Caco-2 (cell line): ENCODE data around the gene EXOC3. TPM values are rescaled to one million over a fixed set of nuclear protein-coding genes. Genes with fewer than 3 reads are reported as not detected.

ENCODE experiments used
- BruUV-seq: library from RNA; stranded (reverse); fragments of 400-500 nt; replicated peaks from 2 replicates; lab custom pipeline; 2021; lab: Mats Ljungman, UMichigan
- CTCF ChIA-PET: fragments of 300-600 bp; sonication (Branson Sonifier 250); formaldehyde crosslinking; loops from one replicate; lab custom pipeline; 2022; ENCODE audit warnings: antibody characterized with exemption; lab: Charles Lee
- POLR2A ChIA-PET: fragments of 300-600 bp; sonication (Branson Sonifier 250); formaldehyde crosslinking; loops from one replicate; lab custom pipeline; 2022; ENCODE audit warnings: antibody characterized with exemption; lab: Charles Lee
- DNase-seq, 2 experiments: peaks; one replicate each; pipeline versions ENCODE4 v3.0.0 to v3.0.0-alpha.2; 2020 to 2022
- H3K27me3 ChIP-seq: replicated peaks from 2 replicates; pipeline ENCODE4 v1.6.0; 2011; ENCODE audit warnings: low read length; ENCODE audit not compliant: control insufficient read depth, insufficient read depth
- H3K36me3 ChIP-seq: 2 replicates; pipeline ENCODE4 v1.5.1; 2011; ENCODE audit warnings: low read length; ENCODE audit not compliant: control insufficient read depth, insufficient read depth
- H3K4me1 ChIP-seq: fragments of 250-450 bp; sonication (Bioruptor Pico); 2 replicates; pipeline ENCODE4 v1.5.1; 2020; ENCODE audit warnings: mild to moderate bottlenecking
- H3K4me3 ChIP-seq: 2 replicates; pipeline ENCODE4 v1.5.1; 2011; ENCODE audit warnings: low read depth, mild to moderate bottlenecking, control low read depth, low read length
- H3K9me3 ChIP-seq: fragments of 250-450 bp; sonication (Bioruptor Pico); 2 replicates; pipeline ENCODE4 v1.5.1; 2020; ENCODE audit warnings: mild to moderate bottlenecking, moderate library complexity
- H3K27ac Mint-ChIP-seq: one replicate; pipeline ENCODE4 v1.8.0; 2022; ENCODE audit warnings: mixed read lengths; ENCODE audit not compliant: unreplicated experiment
- H3K27me3 Mint-ChIP-seq: one replicate; pipeline ENCODE4 v1.8.0; 2022; ENCODE audit warnings: mixed read lengths; ENCODE audit not compliant: insufficient read depth, unreplicated experiment
- H3K36me3 Mint-ChIP-seq: one replicate; pipeline ENCODE4 v1.8.0; 2022; ENCODE audit warnings: mild to moderate bottlenecking, mixed read lengths; ENCODE audit not compliant: insufficient read depth, unreplicated experiment
- H3K4me1 Mint-ChIP-seq: one replicate; pipeline ENCODE4 v1.8.0; 2022; ENCODE audit warnings: low read depth, mixed read lengths; ENCODE audit not compliant: unreplicated experiment
- H3K4me3 Mint-ChIP-seq: one replicate; pipeline ENCODE4 v1.8.0; 2022; ENCODE audit warnings: mild to moderate bottlenecking, moderate library complexity, mixed read lengths; ENCODE audit not compliant: unreplicated experiment
- H3K9me3 Mint-ChIP-seq: one replicate; pipeline ENCODE4 v1.8.0; 2022; ENCODE audit warnings: mixed read lengths; ENCODE audit not compliant: unreplicated experiment
- intact Hi-C: fragments of 100-400 bp; cut with micrococcal nuclease; formaldehyde crosslinking; loops from one replicate; pipeline ENCODE4 v1.10.0; 2022; ENCODE audit not compliant: unreplicated experiment
- total RNA-seq: library from RNA; stranded (reverse); gene quantifications from 2 replicates; pipeline ENCODE4 v1.2.3, GENCODE V29; 2022
- TF ChIP-seq, protein P1 (sequence below), 2 experiments: fragments of 200-600 bp in 1 of 2; IDR thresholded peaks; 1 replicate in 1 of 2; 2 replicates in 1 of 2; pipeline versions ENCODE4 v1.5.1 to v1.8.0; 2011 to 2022; ENCODE audit warnings: antibody characterized with exemption in 1 of 2, control low read depth in 1 of 2, inconsistent platforms in 1 of 2, low read depth in 1 of 2, low read length in 1 of 2, mild to moderate bottlenecking in 1 of 2, moderate library complexity in 1 of 2; ENCODE audit not compliant: insufficient read depth in 1 of 2, severe bottlenecking in 1 of 2, unreplicated experiment in 1 of 2

Gene EXOC3
- total RNA-seq, 1 experiment from 2014 or later = 44.5 TPM

DNA sequence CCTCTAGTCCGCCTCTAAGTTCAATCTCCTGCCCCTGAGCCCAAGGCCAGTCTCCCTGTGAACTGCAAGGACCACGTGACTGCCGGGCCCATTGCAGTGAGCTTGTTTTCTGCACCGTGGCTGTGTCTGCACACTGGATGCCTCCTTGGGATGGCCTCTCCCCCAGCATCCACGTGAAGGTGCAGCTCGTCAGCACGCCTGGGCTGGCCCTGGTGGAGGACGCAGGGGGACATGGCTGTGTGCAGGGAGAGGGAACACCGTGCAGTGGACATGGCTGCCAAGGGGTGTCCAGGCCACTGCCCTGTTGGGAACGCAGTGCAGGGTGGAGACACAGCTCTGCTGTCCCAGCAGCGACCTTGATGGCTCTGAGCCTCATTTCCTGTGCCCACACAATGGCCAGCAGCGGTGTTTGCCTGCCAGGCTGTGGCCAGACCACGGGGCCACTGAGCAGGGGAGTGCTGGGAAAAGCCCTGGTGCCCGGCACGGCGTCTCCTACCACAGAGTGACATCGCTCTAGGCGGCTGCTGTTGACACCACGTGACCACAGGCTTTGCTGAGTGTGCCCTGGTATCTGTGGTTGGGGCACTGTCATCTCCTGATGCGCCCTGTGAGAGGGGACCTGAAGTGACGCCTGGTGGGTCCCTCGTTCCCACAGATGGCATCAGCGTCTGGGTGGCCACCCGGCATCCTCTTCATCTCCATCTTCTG lies 26.9 kb upstream of the EXOC3 start:
- H3K9me3 ChIP-seq = no peaks in the 10 kb centered on the region
- Mint-ChIP-seq H3K9me3 (no peaks in the 10 kb centered on the region), H3K36me3 (no peaks in the 10 kb centered on the region)

DNA sequence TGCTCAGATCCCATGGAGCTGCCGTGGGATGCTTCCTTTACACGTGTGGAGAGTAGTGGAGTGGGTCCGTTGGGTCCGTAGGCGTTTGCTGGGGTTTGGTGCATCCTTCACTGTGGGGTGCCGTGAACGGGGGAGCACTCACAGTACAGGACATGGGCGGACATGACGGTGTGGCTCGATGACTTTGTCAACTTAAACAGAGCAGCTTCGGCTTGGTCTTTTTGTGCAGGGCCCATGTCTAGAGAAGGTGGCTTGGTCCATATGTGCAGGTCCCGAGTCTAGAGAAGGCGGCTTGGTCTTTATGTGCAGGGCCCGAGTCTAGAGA lies 26.4 kb upstream of the EXOC3 start:
- no peaks in the 10 kb centered on the region for H3K9me3 ChIP-seq
- Mint-ChIP-seq H3K9me3 (no peaks in the 10 kb centered on the region), H3K4me3 (no peak overlapping the region), H3K36me3 (no peaks in the 10 kb centered on the region), H3K27me3 (no peaks in the 10 kb centered on the region), H3K27ac (no peak overlapping the region), H3K4me1 (no peaks in the 10 kb centered on the region)
- no peak overlapping the region for H3K4me3 ChIP-seq
- POLR2A ChIA-PET = no interaction called here
- H3K27me3 ChIP-seq = no peaks in the 10 kb centered on the region
- H3K4me1 ChIP-seq = peaks cover 8% of the 10 kb centered on the region; the same call in 1 of the 2 replicates
- DNase-seq = peak in 1 of 2 experiments; percentile 25
- CTCF ChIA-PET = no interaction called here
- no TSS peak for BruUV-seq
- TF ChIP-seq, protein P1, sequence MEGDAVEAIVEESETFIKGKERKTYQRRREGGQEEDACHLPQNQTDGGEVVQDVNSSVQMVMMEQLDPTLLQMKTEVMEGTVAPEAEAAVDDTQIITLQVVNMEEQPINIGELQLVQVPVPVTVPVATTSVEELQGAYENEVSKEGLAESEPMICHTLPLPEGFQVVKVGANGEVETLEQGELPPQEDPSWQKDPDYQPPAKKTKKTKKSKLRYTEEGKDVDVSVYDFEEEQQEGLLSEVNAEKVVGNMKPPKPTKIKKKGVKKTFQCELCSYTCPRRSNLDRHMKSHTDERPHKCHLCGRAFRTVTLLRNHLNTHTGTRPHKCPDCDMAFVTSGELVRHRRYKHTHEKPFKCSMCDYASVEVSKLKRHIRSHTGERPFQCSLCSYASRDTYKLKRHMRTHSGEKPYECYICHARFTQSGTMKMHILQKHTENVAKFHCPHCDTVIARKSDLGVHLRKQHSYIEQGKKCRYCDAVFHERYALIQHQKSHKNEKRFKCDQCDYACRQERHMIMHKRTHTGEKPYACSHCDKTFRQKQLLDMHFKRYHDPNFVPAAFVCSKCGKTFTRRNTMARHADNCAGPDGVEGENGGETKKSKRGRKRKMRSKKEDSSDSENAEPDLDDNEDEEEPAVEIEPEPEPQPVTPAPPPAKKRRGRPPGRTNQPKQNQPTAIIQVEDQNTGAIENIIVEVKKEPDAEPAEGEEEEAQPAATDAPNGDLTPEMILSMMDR (IDR thresholded peaks at IDR 0.05; ENCODE audit: insufficient read depth in 1 of 2, low read depth in 1 of 2, low read length in 1 of 2, severe bottlenecking in 1 of 2, unreplicated experiment in 1 of 2) = no peak
- no peaks in the 10 kb centered on the region for H3K36me3 ChIP-seq
- intact Hi-C loops = no loop called here

More for the DNA sequence above, 26.9 kb upstream of the EXOC3 start:
- H3K4me1 ChIP-seq = peaks cover 8% of the 10 kb centered on the region; the same call in 1 of the 2 replicates
- DNase-seq = no peak
- CTCF ChIA-PET = no interaction called here
- H3K27me3 ChIP-seq = no peaks in the 10 kb centered on the region
- BruUV-seq = no TSS peak
- TF ChIP-seq, protein P1 (IDR thresholded peaks at IDR 0.05; ENCODE audit: insufficient read depth in 1 of 2, low read depth in 1 of 2, low read length in 1 of 2, severe bottlenecking in 1 of 2, unreplicated experiment in 1 of 2) = no peak
- H3K4me3 Mint-ChIP-seq = no peak overlapping the region
- H3K4me1 Mint-ChIP-seq = no peaks in the 10 kb centered on the region
- H3K27me3 Mint-ChIP-seq = peaks cover under 1% of the 10 kb centered on the region
- POLR2A ChIA-PET = no interaction called here
- H3K36me3 ChIP-seq = no peaks in the 10 kb centered on the region
- no peak overlapping the region for H3K27ac Mint-ChIP-seq
- H3K4me3 ChIP-seq = no peak overlapping the region
- intact Hi-C loops = no loop called here

DNA sequence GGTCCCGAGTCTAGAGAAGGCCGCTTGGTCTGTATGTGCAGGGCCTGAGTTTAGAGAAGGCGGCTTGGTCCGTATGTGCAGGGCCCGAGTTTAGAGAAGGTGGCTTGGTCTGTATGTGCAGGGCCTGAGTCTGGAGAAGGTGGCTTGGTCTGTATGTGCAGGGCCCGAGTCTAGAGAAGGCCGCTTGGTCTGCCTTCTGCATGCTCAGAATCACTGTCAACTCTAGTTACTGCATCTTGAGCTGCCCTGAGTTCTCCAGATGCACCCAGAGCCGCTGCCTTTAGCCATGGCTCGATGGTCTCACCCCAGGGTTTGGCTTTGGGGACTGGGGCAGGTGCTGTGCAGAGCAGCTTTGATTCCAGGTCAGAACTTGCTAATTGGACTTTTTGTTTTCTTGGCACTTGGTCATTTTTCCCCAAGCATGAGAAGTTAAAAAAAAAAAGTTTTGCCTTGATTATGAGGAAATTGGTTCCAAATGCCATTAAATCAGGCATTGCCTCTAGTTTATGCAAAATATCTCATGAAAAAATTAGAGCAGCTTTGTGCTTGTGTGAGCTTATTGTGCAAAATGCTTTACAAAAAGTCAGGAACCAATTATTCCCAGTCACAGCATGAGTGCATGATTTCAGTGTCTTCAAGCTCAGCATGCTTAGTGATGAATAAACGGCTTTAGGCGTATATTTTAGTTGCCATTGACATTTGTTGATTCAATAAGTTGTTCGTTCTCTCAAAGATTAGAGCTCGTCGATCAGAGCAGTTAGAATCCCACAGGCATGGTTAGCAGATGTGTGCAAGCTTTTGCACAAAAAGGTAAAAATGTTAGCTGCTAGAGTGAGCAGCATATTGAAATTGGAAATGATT lies 25.4 kb upstream of the EXOC3 start:
- H3K27ac Mint-ChIP-seq = no peak overlapping the region
- Histone ChIP-seq H3K9me3 (no peaks in the 10 kb centered on the region), H3K36me3 (no peaks in the 10 kb centered on the region), H3K4me1 (peaks cover 8% of the 10 kb centered on the region; the same call in 1 of the 2 replicates), H3K27me3 (no peaks in the 10 kb centered on the region), H3K4me3 (no peak overlapping the region)
- no peaks in the 10 kb centered on the region for H3K27me3 Mint-ChIP-seq
- intact Hi-C loops = no loop called here
- no peaks in the 10 kb centered on the region for H3K36me3 Mint-ChIP-seq
- H3K9me3 Mint-ChIP-seq = no peaks in the 10 kb centered on the region
- TF ChIP-seq, protein P1 (IDR thresholded peaks at IDR 0.05; ENCODE audit: insufficient read depth in 1 of 2, low read depth in 1 of 2, low read length in 1 of 2, severe bottlenecking in 1 of 2, unreplicated experiment in 1 of 2) = no peak
- no peak for DNase-seq
- no peaks in the 10 kb centered on the region for H3K4me1 Mint-ChIP-seq
- no TSS peak for BruUV-seq
- CTCF ChIA-PET = no interaction called here
- no peak overlapping the region for H3K4me3 Mint-ChIP-seq
- POLR2A ChIA-PET = no interaction called here
